Sigmoid colon (tissue), 4 donors: ENCODE measurements around the gene CYP1A1.

ENCODE experiments used
- EP300 ChIP-seq, 4 donors: sonication (generic); formaldehyde crosslinking; IDR thresholded peaks; one replicate each; pipeline ENCODE4 v1.6.1; 2017; ENCODE audit warnings: antibody characterized with exemption in 4 of 4
- POLR2A ChIP-seq, 2 donors: fragments of 450-650 bp; IDR thresholded peaks; one replicate each; pipeline ENCODE4 v1.6.1; 2016; ENCODE audit warnings: antibody characterized with exemption in 2 of 2, mild to moderate bottlenecking in 2 of 2, moderate library complexity in 2 of 2
- POLR2AphosphoS5 ChIP-seq, 4 donors: sonication (generic); formaldehyde crosslinking; IDR thresholded peaks; one replicate each; pipeline ENCODE4 v1.6.1; 2017; ENCODE audit warnings: antibody characterized with exemption in 4 of 4
- TF ChIP-seq, protein P1 (sequence below), 4 experiments: fragments of 450-650 bp in 3 of 4; fragments of 200-600 bp in 1 of 4; IDR thresholded peaks; one replicate each; pipeline ENCODE4 v1.5.1; 2016 to 2019; ENCODE audit warnings: antibody characterized with exemption in 4 of 4, mild to moderate bottlenecking in 3 of 4, moderate library complexity in 2 of 4

DNA sequence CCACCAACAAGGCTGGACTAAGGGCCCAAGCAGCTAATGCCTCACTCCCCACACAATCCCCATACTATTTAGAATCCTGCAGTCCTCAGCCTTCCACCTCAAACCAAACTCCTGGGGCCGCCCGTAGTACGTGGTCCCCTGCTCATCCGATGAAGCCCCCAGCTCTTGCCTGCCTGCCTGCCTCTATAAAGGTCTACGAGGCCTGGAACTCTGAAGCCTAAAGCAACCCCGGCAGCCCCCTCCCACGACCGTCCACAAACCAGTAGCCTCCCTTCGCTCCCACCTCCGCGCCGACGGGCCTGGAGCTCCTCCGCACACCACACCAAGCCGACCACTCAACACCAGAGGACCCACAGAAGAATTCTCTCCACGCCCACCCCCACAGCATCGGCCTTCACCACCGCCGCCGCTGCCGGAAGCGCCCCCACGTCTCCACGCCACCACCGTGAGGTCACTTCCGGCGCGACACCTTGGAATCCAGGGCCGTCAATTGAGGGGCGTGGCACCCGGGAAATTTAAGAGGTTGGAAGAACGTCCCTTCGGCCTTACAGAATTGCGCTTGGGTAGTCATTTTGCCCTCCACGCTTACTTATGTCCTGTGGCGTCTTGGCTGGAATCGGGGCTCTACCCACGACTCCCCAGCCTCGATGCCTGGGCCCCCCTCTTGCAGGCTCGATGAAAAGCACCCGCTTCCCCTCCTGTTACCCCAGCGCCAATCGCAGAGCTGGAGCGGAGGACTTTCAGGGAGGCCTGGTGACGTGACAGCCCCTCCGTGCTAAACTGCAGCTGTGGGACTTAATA lies 29.5 kb downstream of the CYP1A1 start, which contains the start of gene EDC3:
- TF ChIP-seq POLR2AphosphoS5 (IDR thresholded peaks at IDR 0.05) (peak; percentile 52 to 82 (median 77)), POLR2A (IDR thresholded peaks at IDR 0.05) (no peak), EP300 (IDR thresholded peaks at IDR 0.05) (no peak)
- TF ChIP-seq, protein P1, sequence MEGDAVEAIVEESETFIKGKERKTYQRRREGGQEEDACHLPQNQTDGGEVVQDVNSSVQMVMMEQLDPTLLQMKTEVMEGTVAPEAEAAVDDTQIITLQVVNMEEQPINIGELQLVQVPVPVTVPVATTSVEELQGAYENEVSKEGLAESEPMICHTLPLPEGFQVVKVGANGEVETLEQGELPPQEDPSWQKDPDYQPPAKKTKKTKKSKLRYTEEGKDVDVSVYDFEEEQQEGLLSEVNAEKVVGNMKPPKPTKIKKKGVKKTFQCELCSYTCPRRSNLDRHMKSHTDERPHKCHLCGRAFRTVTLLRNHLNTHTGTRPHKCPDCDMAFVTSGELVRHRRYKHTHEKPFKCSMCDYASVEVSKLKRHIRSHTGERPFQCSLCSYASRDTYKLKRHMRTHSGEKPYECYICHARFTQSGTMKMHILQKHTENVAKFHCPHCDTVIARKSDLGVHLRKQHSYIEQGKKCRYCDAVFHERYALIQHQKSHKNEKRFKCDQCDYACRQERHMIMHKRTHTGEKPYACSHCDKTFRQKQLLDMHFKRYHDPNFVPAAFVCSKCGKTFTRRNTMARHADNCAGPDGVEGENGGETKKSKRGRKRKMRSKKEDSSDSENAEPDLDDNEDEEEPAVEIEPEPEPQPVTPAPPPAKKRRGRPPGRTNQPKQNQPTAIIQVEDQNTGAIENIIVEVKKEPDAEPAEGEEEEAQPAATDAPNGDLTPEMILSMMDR (IDR thresholded peaks at IDR 0.05): peak in 1 of 4 experiments; percentile 13
